Activated T-helper 1 cell treated with anti-CD3 and anti-CD28 coated beads, Interleukin-12 subunit alpha, Interleukin-12 subunit beta, Interleukin-2, Interleukin-4 antibody, amounts not matched to agents 30 ng/mL and 10 ng/mL and 1 ng/mL, durations not matched to agents 14 hours and 24 hours and 36 hours (primary cell): Measurements from ENCODE around the gene SMIM31. TPM values are rescaled to one million over a fixed set of nuclear protein-coding genes. Genes with fewer than 3 reads are reported as not detected.

Experiments used
- total RNA-seq: library from RNA; stranded (reverse); gene quantifications from 2 replicates; pipeline ENCODE4 v1.2.3, GENCODE V29; 2022

The SMIM31 gene
- total RNA-seq, 1 donor from 2014 or later, result not detected

Other genes starting within 250 kb of the SMIM31 start
- gene APELA, start 123.0 kb downstream of the SMIM31 start, total RNA-seq, result not detected in 2 replicates
- 2.4 and 3.1 TPM in 2 replicates for gene TRIM61, start 223.5 kb downstream of the SMIM31 start, total RNA-seq